Liver (tissue), 9 donors: ENCODE data around the gene RGP1. TPM values are rescaled to one million over a fixed set of nuclear protein-coding genes. Genes with fewer than 3 reads are reported as not detected.

Experiments used
- DNase-seq: peaks from one replicate; pipeline ENCODE4 v3.0.0-alpha.2; 2017; ENCODE audit warnings: low spot score
- H3K27ac ChIP-seq, 2 donors: one replicate each; pipeline ENCODE4 v1.7.0; 2013; ENCODE audit warnings: inconsistent platforms in 2 of 2, low read length in 2 of 2, control low read depth in 1 of 2, low read depth in 1 of 2, mild to moderate bottlenecking in 1 of 2
- H3K27me3 ChIP-seq, 4 donors: one replicate each; pipeline versions ENCODE4 v1.6.1 to v1.7.0; 2013; ENCODE audit warnings: low read length in 3 of 4, inconsistent platforms in 1 of 4, mild to moderate bottlenecking in 1 of 4, moderate library complexity in 1 of 4; ENCODE audit not compliant: control insufficient read depth in 4 of 4, insufficient read depth in 4 of 4
- H3K36me3 ChIP-seq, 4 donors: one replicate each; pipeline versions ENCODE4 v1.6.1 to v1.7.0; 2013; ENCODE audit warnings: low read length in 3 of 4, mild to moderate bottlenecking in 3 of 4, low read depth in 1 of 4, moderate library complexity in 1 of 4; ENCODE audit not compliant: control insufficient read depth in 4 of 4, insufficient read depth in 3 of 4
- H3K4me1 ChIP-seq, 4 donors: one replicate each; pipeline versions ENCODE4 v1.6.1 to v1.7.0; 2013; ENCODE audit warnings: low read length in 3 of 4, mild to moderate bottlenecking in 3 of 4, moderate library complexity in 1 of 4; ENCODE audit not compliant: control insufficient read depth in 4 of 4, insufficient read depth in 4 of 4
- H3K4me3 ChIP-seq, 3 donors: one replicate each; pipeline versions ENCODE4 v1.6.1 to v1.7.0; 2013; ENCODE audit warnings: low read length in 3 of 3, control low read depth in 1 of 3, low read depth in 1 of 3, mild to moderate bottlenecking in 1 of 3
- H3K9ac ChIP-seq, 2 donors: one replicate each; pipeline ENCODE4 v1.7.0; 2013; ENCODE audit warnings: low read length in 2 of 2, mild to moderate bottlenecking in 2 of 2, moderate library complexity in 2 of 2, control low read depth in 1 of 2, low read depth in 1 of 2
- H3K9me3 ChIP-seq, 4 donors: one replicate each; pipeline versions ENCODE4 v1.6.1 to v1.7.0; 2013; ENCODE audit warnings: low read length in 3 of 4; ENCODE audit not compliant: control insufficient read depth in 4 of 4
- FOXA1 ChIP-seq: IDR thresholded peaks from 2 replicates; pipeline ENCODE4 v1.6.1; 2016; ENCODE audit warnings: antibody characterized with exemption
- FOXA2 ChIP-seq: IDR thresholded peaks from 2 replicates; pipeline ENCODE4 v1.6.1; 2016; ENCODE audit warnings: antibody characterized with exemption
- GABPA ChIP-seq, 2 donors: IDR thresholded peaks in 1 of 2; conservative IDR thresholded peaks in 1 of 2; 2 replicates each; pipeline ENCODE4 v1.6.1; 2016; ENCODE audit warnings: antibody characterized with exemption in 2 of 2, mild to moderate bottlenecking in 1 of 2, moderate library complexity in 1 of 2
- HNF4G ChIP-seq: IDR thresholded peaks from 2 replicates; pipeline ENCODE4 v1.6.1; 2016; ENCODE audit warnings: antibody characterized with exemption
- JUND ChIP-seq, 2 donors: IDR thresholded peaks; 2 replicates each; pipeline ENCODE4 v1.6.1; 2016; ENCODE audit warnings: antibody characterized with exemption in 2 of 2
- NR2F2 ChIP-seq: IDR thresholded peaks from 2 replicates; pipeline ENCODE4 v1.6.1; 2016; ENCODE audit warnings: antibody characterized with exemption
- RAD21 ChIP-seq, 2 donors: IDR thresholded peaks; 2 replicates each; pipeline ENCODE4 v1.6.1; 2016; ENCODE audit warnings: antibody characterized with exemption in 2 of 2, mild to moderate bottlenecking in 2 of 2
- REST ChIP-seq: IDR thresholded peaks from 2 replicates; pipeline ENCODE4 v1.6.1; 2016; ENCODE audit warnings: antibody characterized with exemption, mild to moderate bottlenecking
- RXRA ChIP-seq, 2 donors: IDR thresholded peaks; 2 replicates each; pipeline ENCODE4 v1.6.1; 2017 to 2018; ENCODE audit warnings: antibody characterized with exemption in 2 of 2, mild to moderate bottlenecking in 1 of 2
- SP1 ChIP-seq: IDR thresholded peaks from 2 replicates; pipeline ENCODE4 v1.6.1; 2018; ENCODE audit warnings: antibody characterized with exemption, mild to moderate bottlenecking
- YY1 ChIP-seq: IDR thresholded peaks from 2 replicates; pipeline ENCODE4 v1.6.1; 2016; ENCODE audit warnings: antibody characterized with exemption, mild to moderate bottlenecking
- ZBTB33 ChIP-seq: IDR thresholded peaks from 2 replicates; pipeline ENCODE4 v1.6.1; 2016; ENCODE audit warnings: antibody characterized with exemption
- WGBS: extraction: QIAGEN DNeasy Blood & Tissue Kit; methylation state at CpG from one replicate; pipeline ENCODE4 v1.1.7; 2013; 5-methylcytosine and 5-hydroxymethylcytosine counted together
- polyA plus RNA-seq, 2 donors: library from polyadenylated mRNA; stranded (reverse) in 1 of 2; unstranded in 1 of 2; fragments of 200-250 nt in 1 of 2; fragments of >200 nt in 1 of 2; fragmentation: Nextera tagmentation in 1 of 2; extraction: Ambion mirVana in 1 of 2; gene quantifications; one replicate each; pipeline versions ENCODE4 v1.2.1 to v1.2.3, GENCODE V29; 2013 to 2015
- total RNA-seq, 2 donors: library from RNA; depleted of rRNA; stranded (reverse); fragments of >200 nt; gene quantifications; one replicate each; pipeline ENCODE4 v1.2.3, GENCODE V29; 2014
- TF ChIP-seq, protein P1 (sequence below): fragments of 150-350 bp; IDR thresholded peaks from 2 replicates; pipeline ENCODE4 v1.5.1; 2017; ENCODE audit warnings: improper control_type of control experiment, low read depth, low read length; ENCODE audit not compliant: missing input control
- TF ChIP-seq, protein P2 (sequence below): IDR thresholded peaks from 2 replicates; pipeline ENCODE4 v1.6.1; 2016; ENCODE audit warnings: antibody characterized with exemption
- donor health status: healthy.
- donor health status: healthy.
- donor health status: healthy.
- donor health status: healthy.
- donor health status: healthy.

Gene RGP1
- total and polyA plus RNA-seq, 4 donors: 2.6 to 10.7 (median 5.9) TPM

DNA sequence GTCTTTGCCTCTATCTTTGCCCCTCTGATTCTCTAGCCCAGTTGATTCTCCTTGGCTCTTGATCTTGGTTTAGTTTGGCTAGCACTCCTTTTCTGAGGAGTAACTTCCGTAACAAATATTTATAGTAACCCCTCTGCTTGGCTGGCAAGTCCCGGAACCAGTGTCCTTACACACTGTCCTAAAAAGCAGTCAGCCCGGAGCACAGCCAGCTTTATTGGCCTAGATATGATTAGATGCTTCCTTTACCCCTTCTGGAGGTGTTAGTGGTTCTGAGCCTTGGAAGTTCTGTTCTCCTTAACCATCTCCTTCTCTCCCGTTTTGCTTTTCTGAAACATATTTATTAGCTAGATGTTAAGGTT, 22.0 kb downstream of the RGP1 start:
- no peak overlapping the region for H3K4me3 ChIP-seq
- no peak for DNase-seq
- TF ChIP-seq YY1 (no peak), SP1 (peak; percentile 34), FOXA2 (no peak), NR2F2 (peak; percentile 31)
- H3K9ac ChIP-seq: peak overlapping the region in 1 of 2 donors; percentile 36
- H3K27ac ChIP-seq: peak overlapping the region in 1 of 2 donors; percentile 8
- H3K9me3 ChIP-seq: no peaks in the 10 kb centered on the region
- WGBS: 10% methylated on average over 4 of the region's 4 CpGs
- no peaks in the 10 kb centered on the region for H3K36me3 ChIP-seq
- no peaks in the 10 kb centered on the region for H3K27me3 ChIP-seq
- peaks cover 2 to 32% (median 23%) of the 10 kb centered on the region in 4 donors for H3K4me1 ChIP-seq

GRCh38 chr9:35771534-35771933, 22.4 kb downstream of the RGP1 start:
- Histone ChIP-seq H3K4me1 (peaks cover 2 to 32% (median 23%) of the 10 kb centered on the region in 4 donors), H3K27ac (no peak overlapping the region), H3K36me3 (no peaks in the 10 kb centered on the region), H3K4me3 (no peak overlapping the region), H3K9ac (peak overlapping the region in 1 of 2 donors; percentile 36), H3K27me3 (no peaks in the 10 kb centered on the region), H3K9me3 (no peaks in the 10 kb centered on the region)
- 37% methylated on average over 1 of the region's 1 CpG for WGBS
- DNase-seq: no peak
- TF ChIP-seq RXRA (IDR thresholded peaks at IDR 0.05) (no peak), GABPA (IDR thresholded peaks at IDR 0.05 in 1 of 2, conservative IDR thresholded peaks at IDR 0.05 in 1 of 2) (no peak), JUND (IDR thresholded peaks at IDR 0.05) (no peak), REST (no peak), ZBTB33 (no peak), FOXA1 (no peak), NR2F2 (no peak), RAD21 (IDR thresholded peaks at IDR 0.05) (no peak), HNF4G (no peak), SP1 (no peak)
- TF ChIP-seq, protein P1, sequence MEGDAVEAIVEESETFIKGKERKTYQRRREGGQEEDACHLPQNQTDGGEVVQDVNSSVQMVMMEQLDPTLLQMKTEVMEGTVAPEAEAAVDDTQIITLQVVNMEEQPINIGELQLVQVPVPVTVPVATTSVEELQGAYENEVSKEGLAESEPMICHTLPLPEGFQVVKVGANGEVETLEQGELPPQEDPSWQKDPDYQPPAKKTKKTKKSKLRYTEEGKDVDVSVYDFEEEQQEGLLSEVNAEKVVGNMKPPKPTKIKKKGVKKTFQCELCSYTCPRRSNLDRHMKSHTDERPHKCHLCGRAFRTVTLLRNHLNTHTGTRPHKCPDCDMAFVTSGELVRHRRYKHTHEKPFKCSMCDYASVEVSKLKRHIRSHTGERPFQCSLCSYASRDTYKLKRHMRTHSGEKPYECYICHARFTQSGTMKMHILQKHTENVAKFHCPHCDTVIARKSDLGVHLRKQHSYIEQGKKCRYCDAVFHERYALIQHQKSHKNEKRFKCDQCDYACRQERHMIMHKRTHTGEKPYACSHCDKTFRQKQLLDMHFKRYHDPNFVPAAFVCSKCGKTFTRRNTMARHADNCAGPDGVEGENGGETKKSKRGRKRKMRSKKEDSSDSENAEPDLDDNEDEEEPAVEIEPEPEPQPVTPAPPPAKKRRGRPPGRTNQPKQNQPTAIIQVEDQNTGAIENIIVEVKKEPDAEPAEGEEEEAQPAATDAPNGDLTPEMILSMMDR: no peak
- TF ChIP-seq, protein P2, sequence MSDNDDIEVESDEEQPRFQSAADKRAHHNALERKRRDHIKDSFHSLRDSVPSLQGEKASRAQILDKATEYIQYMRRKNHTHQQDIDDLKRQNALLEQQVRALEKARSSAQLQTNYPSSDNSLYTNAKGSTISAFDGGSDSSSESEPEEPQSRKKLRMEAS: no peak
